Measurements from ENCODE around the gene ZNF783.

DNA sequence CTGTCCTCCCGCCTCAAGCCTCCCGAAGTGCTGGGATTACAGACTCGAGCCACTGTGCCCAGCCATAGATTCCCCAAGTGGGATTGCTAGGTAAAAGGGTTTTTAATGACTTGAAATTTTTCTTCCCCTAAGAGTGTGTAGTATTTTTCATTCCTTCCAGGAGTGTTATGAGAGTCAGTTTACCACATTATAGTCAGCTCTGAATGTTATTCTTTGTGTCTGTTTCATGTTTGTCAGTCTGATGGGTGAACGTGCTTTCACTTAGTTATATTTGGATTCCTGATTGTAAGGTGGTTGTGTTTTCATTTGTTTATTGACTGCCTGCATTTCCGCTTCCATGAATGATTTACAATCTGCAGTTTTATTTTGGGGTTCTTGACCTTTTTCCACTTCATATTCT lies 16.3 kb upstream of the ZNF783 start:
- TF ChIP-seq POLR2AphosphoS5 (IDR thresholded peaks at IDR 0.05) = no peak
- TF ChIP-seq CTCF (IDR thresholded peaks at IDR 0.05) = no peak
- no peak for TF ChIP-seq POLR2A (IDR thresholded peaks at IDR 0.05)

Measured in suprapubic skin (tissue), 4 donors.